GM19395 (cell line): ENCODE measurements around the gene GRAMD4.

Source experiments
- ATAC-seq: cut with Tn5 transposase; IDR thresholded peaks from one replicate; pipeline ENCODE4 v1.9.1; 2021; ENCODE audit warnings: mild to moderate bottlenecking, moderate library complexity; ENCODE audit not compliant: unreplicated experiment

The GRAMD4 gene

DNA sequence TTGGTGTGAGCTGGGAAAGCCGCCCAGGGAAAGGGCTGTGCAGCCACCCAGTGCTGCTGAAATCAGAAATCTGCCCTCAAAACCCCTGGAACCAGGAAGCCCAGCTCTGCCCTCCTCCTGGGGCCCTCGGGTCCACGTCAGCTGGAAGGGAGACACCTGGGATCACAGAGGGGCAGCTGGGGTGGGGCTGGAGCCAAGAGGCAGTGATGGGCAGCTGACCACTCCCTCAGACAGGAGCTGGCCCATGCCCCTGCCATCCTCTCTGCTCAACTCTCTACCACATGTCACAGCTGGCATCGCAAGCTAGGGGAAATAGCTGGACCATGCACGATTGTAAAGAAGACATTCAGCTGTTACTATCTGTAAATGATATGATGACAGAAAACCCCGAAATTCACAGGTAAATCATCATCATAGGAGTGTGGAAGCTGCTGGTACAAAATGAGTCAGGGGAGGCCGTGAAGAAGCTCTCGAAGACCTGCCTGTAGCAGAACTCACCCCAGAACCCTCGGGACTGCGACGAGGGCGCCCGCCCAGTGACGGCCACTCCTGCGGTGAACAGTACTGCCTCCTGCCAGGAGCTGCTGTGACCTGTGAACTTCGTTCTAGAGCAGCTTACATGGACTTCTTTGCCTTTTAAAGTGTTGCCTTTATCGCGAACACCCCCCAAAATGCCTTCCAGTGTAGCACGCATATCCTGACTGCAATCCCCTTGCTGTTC lies 62.0 kb downstream of the GRAMD4 start:
- no peak for ATAC-seq

DNA sequence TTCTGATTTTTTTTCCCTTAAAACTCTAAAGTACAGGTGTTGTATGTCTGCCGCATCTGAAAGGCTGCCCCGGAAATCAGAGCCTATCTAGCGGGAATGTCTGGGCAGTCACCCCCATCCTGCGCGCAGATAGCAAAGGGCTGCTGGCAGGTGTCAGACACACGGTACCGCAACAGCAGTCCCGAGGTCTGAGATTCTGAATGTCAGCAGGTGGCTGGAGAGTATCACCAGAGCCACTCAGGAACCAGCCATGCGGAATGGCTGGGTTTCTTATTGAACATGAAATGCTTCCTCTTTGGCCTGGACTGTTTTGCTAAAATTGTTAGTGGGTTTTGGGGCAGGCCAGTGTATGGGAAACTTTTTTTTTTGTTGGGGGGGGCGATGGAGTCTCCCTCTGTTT lies 64.5 kb downstream of the GRAMD4 start:
- peak; percentile 87 for ATAC-seq

GRCh38 chr22:46686221-46687047 lies 66.2 kb downstream of the GRAMD4 start:
- ATAC-seq: no peak

DNA sequence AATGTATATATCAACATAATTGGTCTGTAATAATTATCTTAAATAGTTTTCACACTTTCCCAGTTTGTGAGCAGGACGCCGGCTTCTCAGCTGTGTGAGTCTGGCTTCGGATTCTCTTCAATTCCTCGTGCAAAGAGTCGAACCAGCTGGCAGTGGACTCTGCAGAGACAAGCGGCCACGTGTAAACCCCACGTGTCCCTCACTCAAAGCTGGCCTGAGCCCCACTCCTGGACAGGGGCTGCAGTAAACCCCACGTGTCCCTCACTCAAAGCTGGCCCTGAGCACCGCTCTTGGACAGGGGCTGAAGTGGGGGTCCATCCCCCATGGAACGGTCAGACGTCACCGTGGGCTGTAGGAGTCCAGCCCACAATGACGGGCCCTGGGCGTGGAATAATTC lies 66.9 kb downstream of the GRAMD4 start:
- ATAC-seq: no peak

DNA sequence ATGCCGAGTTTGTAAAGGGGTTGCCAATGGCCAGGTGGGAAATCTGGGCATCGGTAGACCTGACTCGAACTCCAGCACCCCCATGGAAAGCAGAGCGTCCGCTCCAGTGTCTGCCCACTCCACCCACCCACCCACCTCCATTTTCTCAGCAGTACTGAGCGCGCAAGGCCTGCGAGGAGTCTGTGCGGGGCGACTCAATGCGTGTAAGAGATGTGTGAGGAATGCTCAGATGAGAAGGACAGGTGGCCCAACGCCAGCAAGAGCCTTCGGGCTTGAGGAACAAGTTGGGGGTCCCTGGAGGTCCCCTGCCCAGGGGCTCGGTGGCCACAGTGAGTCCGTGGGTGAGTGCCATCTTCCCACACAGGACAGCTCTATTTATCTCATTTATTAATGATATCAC lies 67.3 kb downstream of the GRAMD4 start:
- ATAC-seq: no peak

- ATAC-seq: no peak
Measured at GRCh38 chr22:46688949-46689348, 68.8 kb downstream of the GRAMD4 start.

DNA sequence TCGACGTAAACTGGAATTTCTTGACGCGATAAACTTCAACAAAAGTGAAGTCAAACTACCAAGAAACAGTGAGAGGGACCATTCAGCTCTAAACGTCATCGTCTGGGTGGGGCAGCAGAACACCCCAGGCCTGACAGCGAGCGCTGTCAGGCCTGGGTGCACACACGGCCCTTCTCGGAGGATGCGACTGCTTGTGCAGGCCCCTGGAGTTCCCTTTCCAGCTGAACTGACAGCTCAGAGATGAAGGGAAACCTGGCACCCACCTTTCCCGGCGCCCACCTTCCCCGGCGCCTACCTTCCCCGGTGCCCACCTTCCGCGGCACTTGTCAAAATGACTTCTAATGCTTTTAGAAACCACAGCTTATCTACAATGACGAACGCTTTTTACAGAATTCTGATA lies 70.0 kb downstream of the GRAMD4 start:
- no peak for ATAC-seq

- ATAC-seq: no peak
Measured at GRCh38 chr22:46691571-46691970, 71.4 kb downstream of the GRAMD4 start.

- no peak for ATAC-seq
Measured at GRCh38 chr22:46693634-46694415, 73.6 kb downstream of the GRAMD4 start.

- no peak for ATAC-seq
Measured at GRCh38 chr22:46694416-46695170, 74.4 kb downstream of the GRAMD4 start.

DNA sequence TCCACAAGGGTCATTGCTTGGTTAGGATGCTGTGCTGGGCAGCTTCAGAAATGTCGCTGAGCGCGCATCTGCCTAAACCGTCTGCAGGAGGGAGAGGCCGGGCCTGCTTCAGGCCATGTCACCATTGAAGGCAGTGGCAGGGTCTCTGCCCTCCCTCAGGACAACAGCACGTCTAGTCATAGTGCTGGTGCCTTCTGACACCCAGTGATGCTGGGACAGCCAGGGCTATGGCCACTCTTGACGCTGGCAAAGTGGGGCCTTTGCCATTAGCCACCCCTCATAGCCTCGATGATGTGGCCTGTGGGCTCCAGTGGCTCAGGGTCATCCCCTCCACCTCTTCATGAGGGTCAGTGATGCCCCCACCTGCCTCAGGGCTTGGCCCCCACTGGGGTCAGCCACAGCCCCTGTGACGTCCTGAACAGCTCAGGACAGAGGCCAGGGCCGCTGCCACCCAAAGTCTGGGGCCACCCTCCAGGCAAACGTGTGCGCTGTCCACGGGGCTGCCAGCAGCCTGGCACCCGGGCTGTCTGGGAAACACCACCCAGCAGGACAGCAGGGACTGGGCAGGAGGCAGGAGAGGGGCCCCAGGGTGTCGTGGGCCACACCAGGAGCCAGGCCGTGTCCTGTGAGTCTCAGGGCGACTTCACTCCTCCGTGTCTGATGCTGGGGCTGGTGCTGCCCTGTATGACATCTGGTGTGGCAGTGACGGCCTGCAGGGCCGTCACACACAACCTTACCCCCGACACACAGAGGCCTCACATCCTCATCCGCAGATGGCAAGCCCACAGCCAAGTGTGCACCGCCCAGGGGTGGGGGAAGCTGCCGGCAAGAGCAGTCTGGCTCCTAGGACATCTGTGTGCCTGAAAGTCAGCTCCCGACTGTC lies 75.4 kb downstream of the GRAMD4 start:
- ATAC-seq: no peak

DNA sequence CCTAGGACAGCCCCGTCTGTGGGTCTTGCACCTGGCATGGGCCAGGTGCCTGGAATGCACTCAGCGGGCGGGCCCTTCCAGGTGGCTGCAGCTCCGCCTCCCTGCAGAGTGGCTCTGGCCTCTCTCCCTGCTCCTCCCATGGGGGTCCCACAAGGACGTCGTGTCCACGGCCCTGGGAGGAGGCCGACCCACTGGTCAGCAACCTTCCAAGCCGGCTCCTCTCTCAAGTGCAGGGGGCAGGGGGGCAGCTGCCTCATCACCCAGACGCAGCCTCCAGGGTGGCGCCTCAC lies 76.0 kb downstream of the GRAMD4 start:
- no peak for ATAC-seq

DNA sequence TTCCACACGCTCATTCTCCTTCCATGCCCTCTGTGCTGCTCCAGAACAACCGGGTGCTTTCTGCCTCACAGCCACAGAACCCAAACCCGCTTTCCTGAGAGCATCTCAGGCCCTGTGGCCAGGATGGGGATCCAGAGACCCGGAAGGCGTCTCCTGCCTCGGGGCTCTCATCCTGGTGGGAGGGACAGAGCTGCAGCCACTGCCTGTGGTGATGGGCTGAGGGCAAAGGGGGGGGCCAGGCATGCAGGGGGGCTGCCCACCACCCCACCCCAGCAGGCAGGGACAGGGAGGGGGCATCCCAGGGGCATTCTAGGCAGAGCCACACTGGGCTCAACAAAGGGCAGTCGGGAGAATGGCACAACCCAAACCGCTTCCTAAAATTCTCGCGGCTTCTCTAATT lies 76.4 kb downstream of the GRAMD4 start:
- no peak for ATAC-seq

DNA sequence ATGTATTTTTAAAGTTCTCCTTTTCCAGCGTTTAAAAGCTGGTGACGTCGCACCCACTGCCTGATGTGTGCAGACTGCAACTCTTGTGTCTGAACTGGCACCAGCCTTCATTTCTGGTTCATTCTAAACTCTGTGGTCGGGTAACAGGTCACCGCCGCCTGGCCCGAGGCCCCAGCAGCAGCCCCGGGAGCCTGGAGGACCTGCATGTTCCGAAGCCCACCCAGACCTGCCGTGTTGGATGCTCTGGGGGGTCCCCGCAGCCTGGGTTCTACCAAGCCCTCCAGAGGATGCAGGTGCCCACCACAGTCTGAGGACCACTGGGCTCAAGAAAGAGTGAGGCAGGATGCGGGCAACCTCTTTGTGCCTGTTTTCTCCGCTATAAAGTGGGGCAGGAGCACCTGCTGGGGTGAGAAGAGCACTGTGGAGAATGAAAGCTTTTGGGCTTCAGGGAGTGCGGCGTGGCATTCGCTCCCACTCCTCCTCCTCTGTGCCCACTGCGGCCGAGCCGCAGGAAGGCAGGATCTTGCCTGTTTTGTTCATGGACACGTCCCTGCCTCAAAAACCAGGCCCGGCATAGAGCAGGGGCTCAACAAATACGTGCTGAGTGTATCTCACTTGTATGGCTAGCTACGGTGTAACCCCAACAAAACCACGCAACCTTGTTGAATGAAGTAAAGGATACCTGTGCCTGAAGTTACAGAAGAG lies 77.8 kb downstream of the GRAMD4 start:
- no peak for ATAC-seq

- ATAC-seq: no peak
Measured at GRCh38 chr22:46699091-46699490, 78.9 kb downstream of the GRAMD4 start.

- no peak for ATAC-seq
Measured at GRCh38 chr22:46701262-46701661, 81.1 kb downstream of the GRAMD4 start.

DNA sequence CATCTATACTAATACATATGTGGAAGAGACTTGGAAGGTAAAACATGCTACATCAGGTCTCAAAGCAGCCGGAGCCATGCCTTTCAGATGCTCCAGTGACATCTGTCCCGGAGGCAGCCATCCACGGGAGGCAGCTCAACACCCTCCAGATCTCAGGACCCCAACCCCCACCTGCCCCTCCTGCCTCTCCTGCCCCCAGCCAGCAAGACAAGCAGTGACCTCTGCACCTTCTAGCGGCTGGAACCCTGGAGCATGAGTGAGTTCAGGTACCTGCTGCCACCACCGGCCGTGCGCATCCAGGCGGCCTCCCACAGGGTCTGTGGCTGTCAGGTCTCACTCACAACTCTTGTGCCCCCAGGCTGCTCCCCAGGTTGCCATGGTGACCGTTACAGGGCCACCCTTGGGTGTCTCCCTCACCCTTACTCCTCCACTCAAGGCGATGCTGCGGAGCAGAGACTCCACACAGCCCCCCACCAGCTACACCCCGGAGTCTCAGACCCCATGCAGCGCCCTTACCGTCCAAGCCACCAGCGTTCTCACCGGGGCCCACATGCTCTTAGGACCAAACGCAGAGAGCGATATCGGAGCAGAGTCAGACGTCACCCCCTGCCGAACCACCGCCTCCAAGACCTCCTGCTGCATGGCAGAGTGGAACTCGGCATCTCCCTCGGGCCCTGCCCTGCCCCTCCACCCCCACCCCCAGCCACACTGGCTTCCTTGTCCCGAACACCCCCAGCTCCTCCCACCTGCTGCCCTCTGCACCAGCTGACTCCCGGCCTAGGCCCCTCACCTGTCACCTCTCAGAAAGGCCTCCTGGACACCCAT lies 83.2 kb downstream of the GRAMD4 start:
- ATAC-seq: no peak

DNA sequence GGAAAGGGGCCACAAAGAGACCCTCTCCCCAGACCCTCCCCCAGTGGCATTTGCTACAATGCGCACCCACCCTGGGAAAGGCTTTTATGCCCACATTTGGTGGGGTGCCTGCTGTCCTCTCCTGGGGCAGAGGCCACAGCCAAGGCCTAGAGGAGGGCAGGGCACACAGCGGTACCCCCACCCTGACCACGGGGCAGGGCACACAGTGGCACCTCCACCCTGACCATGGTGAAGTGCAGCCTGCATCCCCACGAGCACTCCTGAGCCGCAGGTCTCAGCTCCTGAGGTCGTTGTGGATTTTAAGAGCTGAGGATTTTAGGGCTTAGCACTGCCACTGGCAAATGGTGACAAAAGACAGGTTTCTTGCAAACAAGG lies 83.8 kb downstream of the GRAMD4 start:
- no peak for ATAC-seq

GRCh38 chr22:46706060-46706459 lies 85.9 kb downstream of the GRAMD4 start:
- ATAC-seq: no peak
